Muscle of leg (tissue), 16 donors: ENCODE results near the gene C6orf89. TPM values are rescaled to one million over a fixed set of nuclear protein-coding genes. Genes with fewer than 3 reads are reported as not detected.

Experiments used
- DNase-seq: peaks from one replicate; pipeline ENCODE4 v3.0.0; 2013
- H3K27ac ChIP-seq: one replicate; pipeline ENCODE4 v1.5.1; 2013; ENCODE audit warnings: mild to moderate bottlenecking, low read length, control low read depth
- H3K27me3 ChIP-seq: one replicate; pipeline ENCODE4 v1.6.1; 2013; ENCODE audit warnings: low read length; ENCODE audit not compliant: control insufficient read depth, insufficient read depth
- H3K36me3 ChIP-seq: one replicate; pipeline ENCODE4 v1.6.1; 2013; ENCODE audit warnings: low read length; ENCODE audit not compliant: control insufficient read depth, insufficient read depth
- H3K4me1 ChIP-seq: one replicate; pipeline ENCODE4 v1.6.1; 2013; ENCODE audit warnings: low read length; ENCODE audit not compliant: control insufficient read depth, insufficient read depth
- H3K4me3 ChIP-seq: one replicate; pipeline ENCODE4 v1.5.1; 2013; ENCODE audit warnings: low read length, control low read depth
- H3K9me3 ChIP-seq: replicated peaks from 2 replicates; pipeline ENCODE4 v1.6.1; 2013; ENCODE audit warnings: low read depth, low read length; ENCODE audit not compliant: control insufficient read depth
- WGBS: methylation state at CpG from one replicate; pipeline ENCODE4 v1.1.5; 2013; ENCODE audit warnings: missing lambda C conversion rate; ENCODE audit not compliant: insufficient coverage; 5-methylcytosine and 5-hydroxymethylcytosine counted together
- long read RNA-seq, 11 donors: transcript quantifications; one replicate each; lab custom pipeline, GENCODE V29; 2026
- polyA plus RNA-seq, 8 donors: library from polyadenylated mRNA; unstranded; fragments of 120-200 nt; gene quantifications; one replicate each; pipeline versions ENCODE4 v1.2.1 to v1.2.3, GENCODE V29; 2013; ENCODE audit warnings: inconsistent platforms in 1 of 8, low replicate concordance in 1 of 8; ENCODE audit not compliant: insufficient read length in 8 of 8, insufficient read depth in 1 of 8
- total RNA-seq: library from RNA; stranded (reverse); fragments of 120-200 nt; gene quantifications from one replicate; pipeline ENCODE4 v1.2.4, GENCODE V29; 2013

C6orf89 gene
- total RNA-seq (35.5 TPM), polyA plus RNA-seq (10 to 100 TPM; 26.7 to 36.2 (median 32.0) TPM)
- long read RNA-seq, donor 1, full-length matches to known transcripts = 2 of 2 reads
- long read RNA-seq, donor 1, partial matches to known transcripts = 0 of 2 reads
- long read RNA-seq, donor 1, other reads (novel, unspliced or antisense) = 0 of 2 reads
- long read RNA-seq, donor 2, full-length matches to known transcripts = 1 of 1 reads
- long read RNA-seq, donor 2, partial matches to known transcripts = 0 of 1 reads
- long read RNA-seq, donor 2, other reads (novel, unspliced or antisense) = 0 of 1 reads
- long read RNA-seq, donor 3, full-length matches to known transcripts = 7 of 12 reads
- long read RNA-seq, donor 3, partial matches to known transcripts = 5 of 12 reads
- long read RNA-seq, donor 3, other reads (novel, unspliced or antisense) = 0 of 12 reads
- long read RNA-seq, donor 4, full-length matches to known transcripts = 6 of 6 reads
- long read RNA-seq, donor 4, partial matches to known transcripts = 0 of 6 reads
- long read RNA-seq, donor 4, other reads (novel, unspliced or antisense) = 0 of 6 reads
- long read RNA-seq, donor 5, full-length matches to known transcripts = 8 of 14 reads
- long read RNA-seq, donor 5, partial matches to known transcripts = 6 of 14 reads
- long read RNA-seq, donor 5, other reads (novel, unspliced or antisense) = 0 of 14 reads
- long read RNA-seq, donor 6, full-length matches to known transcripts = 12 of 12 reads
- long read RNA-seq, donor 6, partial matches to known transcripts = 0 of 12 reads
- long read RNA-seq, donor 6, other reads (novel, unspliced or antisense) = 0 of 12 reads
- long read RNA-seq, donor 7, full-length matches to known transcripts = 8 of 8 reads
- long read RNA-seq, donor 7, partial matches to known transcripts = 0 of 8 reads
- long read RNA-seq, donor 7, other reads (novel, unspliced or antisense) = 0 of 8 reads
- long read RNA-seq, donor 8, transcript C6orf89-201 (8 exons, 1,309 nt) = major isoform, 12 of 12 reads
- long read RNA-seq, donor 8, partial matches to known transcripts = 0 of 12 reads
- long read RNA-seq, donor 8, other reads (novel, unspliced or antisense) = 0 of 12 reads
- long read RNA-seq, donor 9, full-length matches to known transcripts = 4 of 4 reads
- long read RNA-seq, donor 9, partial matches to known transcripts = 0 of 4 reads
- long read RNA-seq, donor 9, other reads (novel, unspliced or antisense) = 0 of 4 reads
- long read RNA-seq, donor 10, full-length matches to known transcripts = 7 of 7 reads
- long read RNA-seq, donor 10, partial matches to known transcripts = 0 of 7 reads
- long read RNA-seq, donor 10, other reads (novel, unspliced or antisense) = 0 of 7 reads
- long read RNA-seq, donor 11, full-length matches to known transcripts = 7 of 7 reads
- long read RNA-seq, donor 11, partial matches to known transcripts = 0 of 7 reads
- long read RNA-seq, donor 11, other reads (novel, unspliced or antisense) = 0 of 7 reads

GRCh38 chr6:36885461-36886401 lies at the start of gene C6orf89:
TSS of gene C6orf89 (plus strand) at chr6:36885952. CDS start at chr6:36899445, 13,493 bp downstream.
- no peaks in the 10 kb centered on the region for H3K36me3 ChIP-seq
- peak within 1 kb of the TSS; percentile 94 for H3K27ac ChIP-seq
- H3K4me1 ChIP-seq = peaks cover 8% of the 10 kb centered on the region
- 0% methylated on average over 34 of the region's 48 CpGs for WGBS
- DNase-seq = peak; percentile 99
- H3K27me3 ChIP-seq = no peaks in the 10 kb centered on the region
- no peaks in the 10 kb centered on the region for H3K9me3 ChIP-seq
- peak within 1 kb of the TSS; percentile 87 for H3K4me3 ChIP-seq

- H3K36me3 ChIP-seq = no peaks in the 10 kb centered on the region
- no peaks in the 10 kb centered on the region for H3K9me3 ChIP-seq
- 45% methylated on average over 1 of the region's 3 CpGs for WGBS
- H3K27me3 ChIP-seq = peaks cover 20% of the 10 kb centered on the region
- H3K27ac ChIP-seq = peak overlapping the region; percentile 79
- no peak for DNase-seq
- peaks cover 57% of the 10 kb centered on the region for H3K4me1 ChIP-seq
- no peak overlapping the region for H3K4me3 ChIP-seq
Observed at GRCh38 chr6:36836111-36837021, 49.4 kb upstream of the C6orf89 start.

- no peak for DNase-seq
- Histone ChIP-seq H3K27ac (no peak overlapping the region), H3K36me3 (no peaks in the 10 kb centered on the region), H3K4me1 (peaks cover 62% of the 10 kb centered on the region), H3K9me3 (no peaks in the 10 kb centered on the region), H3K4me3 (no peak overlapping the region), H3K27me3 (peaks cover 20% of the 10 kb centered on the region)
- WGBS = 96% methylated on average over 2 of the region's 2 CpGs
Observed at GRCh38 chr6:36837022-36837339, 48.8 kb upstream of the C6orf89 start.

- Histone ChIP-seq H3K36me3 (no peaks in the 10 kb centered on the region), H3K4me1 (peaks cover 66% of the 10 kb centered on the region), H3K27me3 (peaks cover 20% of the 10 kb centered on the region), H3K27ac (no peak overlapping the region), H3K9me3 (no peaks in the 10 kb centered on the region), H3K4me3 (no peak overlapping the region)
- 93% methylated on average over 6 of the region's 6 CpGs for WGBS
- no peak for DNase-seq
Observed at GRCh38 chr6:36837686-36838085, 48.1 kb upstream of the C6orf89 start.

GRCh38 chr6:36838896-36839748 lies 46.6 kb upstream of the C6orf89 start, which contains the start of gene CPNE5:
TSS of gene CPNE5 (minus strand) at chr6:36839444. CDS start at chr6:36839377, 67 bp downstream.
- Histone ChIP-seq H3K4me1 (peaks cover 79% of the 10 kb centered on the region), H3K36me3 (no peaks in the 10 kb centered on the region), H3K27ac (peak within 1 kb of the TSS; percentile 81), H3K4me3 (peak within 1 kb of the TSS; percentile 64), H3K9me3 (no peaks in the 10 kb centered on the region), H3K27me3 (peaks cover 20% of the 10 kb centered on the region)
- DNase-seq = no peak
- WGBS = 4% methylated on average over 25 of the region's 57 CpGs

GRCh38 chr6:36839749-36840431 lies 45.9 kb upstream of the C6orf89 start:
- peak; percentile 76 for DNase-seq
- peak overlapping the region; percentile 64 for H3K4me3 ChIP-seq
- no peaks in the 10 kb centered on the region for H3K36me3 ChIP-seq
- peak overlapping the region; percentile 81 for H3K27ac ChIP-seq
- peaks cover 20% of the 10 kb centered on the region for H3K27me3 ChIP-seq
- under 1% methylated on average over 38 of the region's 70 CpGs for WGBS
- peaks cover 79% of the 10 kb centered on the region for H3K4me1 ChIP-seq
- H3K9me3 ChIP-seq = no peaks in the 10 kb centered on the region

GRCh38 chr6:36840432-36841403 lies 45.0 kb upstream of the C6orf89 start:
- 5% methylated on average over 40 of the region's 44 CpGs for WGBS
- peak overlapping the region; percentile 81 for H3K27ac ChIP-seq
- peak overlapping the region; percentile 51 for H3K4me3 ChIP-seq
- H3K4me1 ChIP-seq = peaks cover 79% of the 10 kb centered on the region
- no peaks in the 10 kb centered on the region for H3K36me3 ChIP-seq
- H3K9me3 ChIP-seq = no peaks in the 10 kb centered on the region
- peaks cover 20% of the 10 kb centered on the region for H3K27me3 ChIP-seq
- peak; percentile 81 for DNase-seq
